WTC11 (cell line): ENCODE data around the gene SELENBP1. TPM values are rescaled to one million over a fixed set of nuclear protein-coding genes. Genes with fewer than 3 reads are reported as not detected.
A peak's percentile ranks its signal among the peaks of the same experiment; 100 is the strongest.

Experiments
- ATAC-seq: fragments of 200-7000 bp; cut with Tn5 transposase; 2 replicates; pipeline ENCODE4 v1.10.0; 2021; ENCODE audit warnings: mild to moderate bottlenecking, moderate library complexity
- CTCF ChIA-PET: fragments of 300-600 bp; sonication (Branson Sonifier 250); formaldehyde crosslinking; loops from one replicate; lab custom pipeline; 2021; ENCODE audit warnings: antibody characterized with exemption; lab: Charles Lee
- POLR2A ChIA-PET: fragments of 350-600 bp; sonication (Branson Sonifier 250); formaldehyde crosslinking; loops from one replicate; lab custom pipeline; 2021; ENCODE audit warnings: antibody characterized with exemption; lab: Charles Lee
- DNase-seq: peaks from one replicate; pipeline ENCODE4 v3.0.0; 2021; ENCODE audit warnings: low spot score
- H3K27ac Mint-ChIP-seq: 2 replicates; pipeline ENCODE4 v1.8.0; 2021; ENCODE audit warnings: mixed read lengths
- H3K27me3 Mint-ChIP-seq: 2 replicates; pipeline ENCODE4 v1.8.0; 2021; ENCODE audit warnings: low read depth, mild to moderate bottlenecking, moderate library complexity, mixed read lengths
- H3K36me3 Mint-ChIP-seq: 2 replicates; pipeline ENCODE4 v1.8.0; 2021; ENCODE audit warnings: mixed read lengths
- H3K4me1 Mint-ChIP-seq: 2 replicates; pipeline ENCODE4 v1.8.0; 2022; ENCODE audit warnings: mixed read lengths
- H3K4me3 Mint-ChIP-seq: 2 replicates; pipeline ENCODE4 v1.8.0; 2021; ENCODE audit warnings: mild to moderate bottlenecking, moderate library complexity, mixed read lengths
- H3K9me3 Mint-ChIP-seq: 2 replicates; pipeline ENCODE4 v1.8.0; 2021; ENCODE audit warnings: mixed read lengths
- CBFB ChIP-seq: sonication (generic); formaldehyde crosslinking; IDR thresholded peaks from 2 replicates; pipeline ENCODE4 v1.8.1; 2022; ENCODE audit warnings: mild to moderate bottlenecking, low read depth, missing genetic modification reagents
- CREM ChIP-seq: sonication (generic); formaldehyde crosslinking; IDR thresholded peaks from 2 replicates; pipeline ENCODE4 v1.8.1; 2022; ENCODE audit warnings: mild to moderate bottlenecking, missing genetic modification reagents, moderate library complexity
- CTCF ChIP-seq: fragments of 200-600 bp; IDR thresholded peaks from 2 replicates; pipeline ENCODE4 v1.8.0; 2022; ENCODE audit warnings: antibody characterized with exemption
- FOXK1 ChIP-seq: sonication (generic); formaldehyde crosslinking; IDR thresholded peaks from 2 replicates; pipeline ENCODE4 v1.8.0; 2022; ENCODE audit warnings: mild to moderate bottlenecking, moderate library complexity, missing genetic modification reagents
- HMGA2 ChIP-seq: fragments of 250-450 bp; sonication (Bioruptor Pico); IDR thresholded peaks from 2 replicates; pipeline ENCODE4 v1.4.0; 2021; ENCODE audit warnings: mild to moderate bottlenecking, moderate library complexity
- JUN ChIP-seq: sonication (generic); formaldehyde crosslinking; IDR thresholded peaks from 2 replicates; pipeline ENCODE4 v1.8.0; 2023; ENCODE audit warnings: mild to moderate bottlenecking, missing genetic modification reagents
- MAX ChIP-seq: sonication (generic); formaldehyde crosslinking; IDR thresholded peaks from 2 replicates; pipeline ENCODE4 v1.8.0; 2022; ENCODE audit warnings: mild to moderate bottlenecking, missing genetic modification reagents
- NFATC4 ChIP-seq: fragments of 250-450 bp; sonication (Bioruptor Pico); IDR thresholded peaks from 2 replicates; pipeline ENCODE4 v1.9.0; 2021; ENCODE audit warnings: mild to moderate bottlenecking
- NFE2L1 ChIP-seq: sonication (generic); formaldehyde crosslinking; IDR thresholded peaks from 2 replicates; pipeline ENCODE4 v1.8.1; 2023; ENCODE audit warnings: missing genetic modification reagents
- NFYB ChIP-seq: sonication (generic); formaldehyde crosslinking; conservative IDR thresholded peaks from 2 replicates; pipeline ENCODE4 v1.8.0; 2022; ENCODE audit warnings: low read depth, missing genetic modification reagents
- PRRX2 ChIP-seq: fragments of 250-450 bp; sonication (Bioruptor Pico); IDR thresholded peaks from 2 replicates; pipeline ENCODE4 v1.8.0; 2021; ENCODE audit warnings: mild to moderate bottlenecking
- SP1 ChIP-seq: sonication (generic); formaldehyde crosslinking; conservative IDR thresholded peaks from 2 replicates; pipeline ENCODE4 v1.8.1; 2022; ENCODE audit warnings: missing genetic modification reagents
- TCF7 ChIP-seq: sonication (generic); formaldehyde crosslinking; IDR thresholded peaks from 2 replicates; pipeline ENCODE4 v1.8.0; 2022; ENCODE audit warnings: mild to moderate bottlenecking, low read depth, missing genetic modification reagents, moderate library complexity
- TEAD1 ChIP-seq: sonication (generic); formaldehyde crosslinking; IDR thresholded peaks from 2 replicates; pipeline ENCODE4 v1.8.0; 2022; ENCODE audit warnings: mild to moderate bottlenecking, missing genetic modification reagents
- ZNF396 ChIP-seq: fragments of 250-450 bp; sonication (Bioruptor Pico); IDR thresholded peaks from 2 replicates; pipeline ENCODE4 v1.8.0; 2021; ENCODE audit warnings: mild to moderate bottlenecking, moderate library complexity, borderline replicate concordance
- ZNF512 ChIP-seq: sonication (generic); formaldehyde crosslinking; IDR thresholded peaks from 2 replicates; pipeline ENCODE4 v1.8.1; 2022; ENCODE audit warnings: missing genetic modification reagents, borderline replicate concordance
- ZNF671 ChIP-seq: fragments of 250-450 bp; sonication (Bioruptor Pico); IDR thresholded peaks from 2 replicates; pipeline ENCODE4 v1.8.0; 2021; ENCODE audit warnings: mild to moderate bottlenecking
- total RNA-seq: library from RNA; stranded (reverse); gene quantifications from 3 replicates; pipeline ENCODE4 v1.2.3, GENCODE V29; 2021
- TF ChIP-seq, protein P1 (sequence below): sonication (generic); formaldehyde crosslinking; conservative IDR thresholded peaks from 2 replicates; pipeline ENCODE4 v1.8.1; 2022; ENCODE audit warnings: mild to moderate bottlenecking, missing genetic modification reagents
- TF ChIP-seq, protein P2 (sequence below): sonication (generic); formaldehyde crosslinking; IDR thresholded peaks from 2 replicates; pipeline ENCODE4 v1.8.1; 2022; ENCODE audit warnings: low read depth, mild to moderate bottlenecking, moderate library complexity, missing genetic modification reagents, borderline replicate concordance
- TF ChIP-seq, protein P3 (sequence below): sonication (generic); formaldehyde crosslinking; IDR thresholded peaks from 2 replicates; pipeline ENCODE4 v1.8.1; 2023; ENCODE audit warnings: mild to moderate bottlenecking, missing genetic modification reagents
- TF ChIP-seq, protein P4 (sequence below): sonication (generic); formaldehyde crosslinking; IDR thresholded peaks from 2 replicates; pipeline ENCODE4 v1.8.1; 2022; ENCODE audit warnings: mild to moderate bottlenecking, moderate library complexity, missing genetic modification reagents

Gene SELENBP1
- total RNA-seq, 1 experiment from 2014 or later = 17.9 TPM

DNA sequence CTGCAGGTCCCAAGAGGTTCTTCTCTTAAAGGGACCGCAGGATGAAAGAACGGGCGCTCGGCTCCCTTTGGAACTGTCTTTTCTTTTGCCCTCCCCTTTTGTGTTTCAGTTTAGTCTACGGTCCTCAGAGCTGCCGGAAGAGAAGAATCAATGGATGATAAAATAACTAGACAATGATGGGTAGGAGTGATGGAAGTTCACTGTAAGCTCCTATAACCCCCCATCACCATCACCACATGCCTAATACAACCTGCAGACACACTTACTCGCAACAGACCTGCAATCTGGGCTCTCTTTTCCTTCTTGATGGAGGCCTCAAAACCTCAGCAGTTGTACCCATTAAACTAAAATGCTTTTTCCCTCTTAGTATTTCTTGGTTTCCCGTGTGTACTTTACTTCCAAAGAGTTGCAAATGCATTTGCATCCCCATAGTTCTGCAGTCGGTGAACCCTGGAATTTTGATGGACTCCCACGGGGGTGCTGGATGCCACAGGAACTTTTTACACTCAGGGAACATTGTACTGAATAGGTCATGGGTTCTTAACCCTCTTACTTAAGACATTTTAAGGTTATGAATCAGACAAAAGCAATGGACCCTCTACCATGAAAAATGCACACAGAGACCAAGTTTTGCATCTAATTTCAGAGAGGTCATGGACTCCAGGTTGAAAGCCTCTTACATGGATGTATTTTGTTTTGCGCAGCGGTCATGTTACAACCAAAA, 24.8 kb downstream of the SELENBP1 start:
- ChIA-PET CTCF (no interaction called here), POLR2A (interaction anchor here (0.5 to 1.6 kb wide), 2 partner anchors 24 to 52 kb away, joined by 3 read pairs; no protein-coding TSS in a partner anchor)
- H3K36me3 Mint-ChIP-seq = peaks cover 42% of the 10 kb centered on the region
- ATAC-seq (no peak), DNase-seq (no peak)
- peak overlapping the region; percentile 100 for H3K27ac Mint-ChIP-seq
- peaks cover 20% of the 10 kb centered on the region for H3K4me1 Mint-ChIP-seq
- TF ChIP-seq TEAD1 (CRISPR knock-in tag) (no peak), HMGA2 (0 out of 2 replicates have a peak, but pooled peaks have one; percentile 3)
- H3K9me3 Mint-ChIP-seq = peaks cover 14% of the 10 kb centered on the region
- peak overlapping the region; percentile 83 for H3K4me3 Mint-ChIP-seq
- H3K27me3 Mint-ChIP-seq = no peaks in the 10 kb centered on the region; the same call in 1 of the 2 replicates

DNA sequence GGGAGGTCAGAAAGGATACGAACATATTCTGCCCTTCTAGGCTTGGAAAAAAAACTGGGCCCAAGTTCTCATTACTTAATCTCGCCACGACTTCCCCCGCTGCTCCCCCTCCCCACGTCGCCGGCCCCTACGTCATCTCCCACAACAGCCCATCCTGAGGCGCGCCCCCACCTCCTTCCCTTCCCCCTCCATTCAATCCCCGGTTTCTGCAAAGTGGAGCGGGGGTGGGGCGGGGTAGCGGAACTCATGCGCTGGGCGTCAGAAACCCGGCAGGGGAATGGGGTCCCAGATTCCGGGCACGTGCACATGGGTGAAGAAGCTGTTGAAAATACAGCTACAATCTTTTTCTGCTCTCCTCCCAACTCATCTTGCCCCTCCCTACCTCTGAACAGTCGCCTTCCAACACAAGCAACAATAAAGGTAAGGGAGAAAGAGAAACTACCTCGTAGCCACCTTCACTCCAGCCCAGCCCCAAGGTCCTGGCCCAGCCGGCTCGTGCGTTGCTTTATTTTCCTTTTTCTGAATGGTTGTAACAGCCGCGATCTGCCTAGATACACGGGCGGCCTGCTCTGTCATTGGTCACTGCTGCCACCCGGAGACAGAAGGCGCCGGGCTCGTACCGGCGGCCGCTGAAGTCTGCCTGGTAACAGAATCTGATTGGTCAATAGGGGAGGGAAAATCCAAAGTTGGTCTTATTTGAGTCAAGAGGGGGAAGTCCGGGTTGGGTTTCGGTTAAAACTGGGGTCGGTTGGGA, 25.6 kb downstream of the SELENBP1 start, which contains the start of gene RFX5:
TSS of gene RFX5 (minus strand) at position 484 of the 754 bp plus-strand sequence. CDS start 932 bp downstream, outside the sequence.
- ChIA-PET CTCF (no interaction called here), POLR2A (interaction anchor here (1.6 kb wide), 1 partner anchor 52 kb away, joined by 3 read pairs; no protein-coding TSS in a partner anchor)
- Mint-ChIP-seq H3K27me3 (no peaks in the 10 kb centered on the region; the same call in 1 of the 2 replicates), H3K36me3 (peaks cover 40% of the 10 kb centered on the region), H3K4me3 (peak within 1 kb of the TSS; percentile 83), H3K9me3 (peaks cover 8% of the 10 kb centered on the region), H3K27ac (peak within 1 kb of the TSS; percentile 100), H3K4me1 (peaks cover 20% of the 10 kb centered on the region)
- DNase-seq (peak; percentile 94), ATAC-seq (peak; percentile 93)
- TF ChIP-seq PRRX2 (peak; percentile 65; the same call in 1 of the 2 replicates), ZNF512 (no peak), CREM (peak; percentile 19; the same call in 1 of the 2 replicates), TCF7 (CRISPR knock-in tag) (no peak), JUN (CRISPR knock-in tag) (no peak), TEAD1 (CRISPR knock-in tag) (no peak), NFATC4 (CRISPR knock-in tag) (no peak), ZNF671 (CRISPR knock-in tag) (no peak), ZNF396 (no peak), CTCF (no peak), FOXK1 (CRISPR knock-in tag) (peak; percentile 83), SP1 (CRISPR knock-in tag) (peak; percentile 75), HMGA2 (0 out of 2 replicates have a peak, but pooled peaks have one; percentile 3), NFYB (peak; percentile 70), MAX (CRISPR knock-in tag) (peak; percentile 88), NFE2L1 (CRISPR knock-in tag) (peak; percentile 66; the same call in 1 of the 2 replicates), CBFB (CRISPR knock-in tag) (peak; percentile 58; the same call in 1 of the 2 replicates)
- TF ChIP-seq, protein P1, sequence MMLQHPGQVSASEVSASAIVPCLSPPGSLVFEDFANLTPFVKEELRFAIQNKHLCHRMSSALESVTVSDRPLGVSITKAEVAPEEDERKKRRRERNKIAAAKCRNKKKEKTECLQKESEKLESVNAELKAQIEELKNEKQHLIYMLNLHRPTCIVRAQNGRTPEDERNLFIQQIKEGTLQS = no peak
- TF ChIP-seq, protein P2, sequence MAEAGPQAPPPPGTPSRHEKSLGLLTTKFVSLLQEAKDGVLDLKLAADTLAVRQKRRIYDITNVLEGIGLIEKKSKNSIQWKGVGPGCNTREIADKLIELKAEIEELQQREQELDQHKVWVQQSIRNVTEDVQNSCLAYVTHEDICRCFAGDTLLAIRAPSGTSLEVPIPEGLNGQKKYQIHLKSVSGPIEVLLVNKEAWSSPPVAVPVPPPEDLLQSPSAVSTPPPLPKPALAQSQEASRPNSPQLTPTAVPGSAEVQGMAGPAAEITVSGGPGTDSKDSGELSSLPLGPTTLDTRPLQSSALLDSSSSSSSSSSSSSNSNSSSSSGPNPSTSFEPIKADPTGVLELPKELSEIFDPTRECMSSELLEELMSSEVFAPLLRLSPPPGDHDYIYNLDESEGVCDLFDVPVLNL (CRISPR knock-in tag) = no peak
- TF ChIP-seq, protein P3, sequence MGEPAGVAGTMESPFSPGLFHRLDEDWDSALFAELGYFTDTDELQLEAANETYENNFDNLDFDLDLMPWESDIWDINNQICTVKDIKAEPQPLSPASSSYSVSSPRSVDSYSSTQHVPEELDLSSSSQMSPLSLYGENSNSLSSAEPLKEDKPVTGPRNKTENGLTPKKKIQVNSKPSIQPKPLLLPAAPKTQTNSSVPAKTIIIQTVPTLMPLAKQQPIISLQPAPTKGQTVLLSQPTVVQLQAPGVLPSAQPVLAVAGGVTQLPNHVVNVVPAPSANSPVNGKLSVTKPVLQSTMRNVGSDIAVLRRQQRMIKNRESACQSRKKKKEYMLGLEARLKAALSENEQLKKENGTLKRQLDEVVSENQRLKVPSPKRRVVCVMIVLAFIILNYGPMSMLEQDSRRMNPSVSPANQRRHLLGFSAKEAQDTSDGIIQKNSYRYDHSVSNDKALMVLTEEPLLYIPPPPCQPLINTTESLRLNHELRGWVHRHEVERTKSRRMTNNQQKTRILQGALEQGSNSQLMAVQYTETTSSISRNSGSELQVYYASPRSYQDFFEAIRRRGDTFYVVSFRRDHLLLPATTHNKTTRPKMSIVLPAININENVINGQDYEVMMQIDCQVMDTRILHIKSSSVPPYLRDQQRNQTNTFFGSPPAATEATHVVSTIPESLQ = no peak
- TF ChIP-seq, protein P4, sequence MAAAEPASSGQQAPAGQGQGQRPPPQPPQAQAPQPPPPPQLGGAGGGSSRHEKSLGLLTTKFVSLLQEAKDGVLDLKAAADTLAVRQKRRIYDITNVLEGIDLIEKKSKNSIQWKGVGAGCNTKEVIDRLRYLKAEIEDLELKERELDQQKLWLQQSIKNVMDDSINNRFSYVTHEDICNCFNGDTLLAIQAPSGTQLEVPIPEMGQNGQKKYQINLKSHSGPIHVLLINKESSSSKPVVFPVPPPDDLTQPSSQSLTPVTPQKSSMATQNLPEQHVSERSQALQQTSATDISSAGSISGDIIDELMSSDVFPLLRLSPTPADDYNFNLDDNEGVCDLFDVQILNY (CRISPR knock-in tag) = no peak
